ENCODE results near the gene NIPSNAP2. TPM values are rescaled to one million over a fixed set of nuclear protein-coding genes. Genes with fewer than 3 reads are reported as not detected.

Gene NIPSNAP2
- total and polyA plus RNA-seq, 2 of the 13 experiments (the other 11 are each of a cell fraction or from before 2014, with no cell fraction given): 40.3 to 61.5 TPM

DNA sequence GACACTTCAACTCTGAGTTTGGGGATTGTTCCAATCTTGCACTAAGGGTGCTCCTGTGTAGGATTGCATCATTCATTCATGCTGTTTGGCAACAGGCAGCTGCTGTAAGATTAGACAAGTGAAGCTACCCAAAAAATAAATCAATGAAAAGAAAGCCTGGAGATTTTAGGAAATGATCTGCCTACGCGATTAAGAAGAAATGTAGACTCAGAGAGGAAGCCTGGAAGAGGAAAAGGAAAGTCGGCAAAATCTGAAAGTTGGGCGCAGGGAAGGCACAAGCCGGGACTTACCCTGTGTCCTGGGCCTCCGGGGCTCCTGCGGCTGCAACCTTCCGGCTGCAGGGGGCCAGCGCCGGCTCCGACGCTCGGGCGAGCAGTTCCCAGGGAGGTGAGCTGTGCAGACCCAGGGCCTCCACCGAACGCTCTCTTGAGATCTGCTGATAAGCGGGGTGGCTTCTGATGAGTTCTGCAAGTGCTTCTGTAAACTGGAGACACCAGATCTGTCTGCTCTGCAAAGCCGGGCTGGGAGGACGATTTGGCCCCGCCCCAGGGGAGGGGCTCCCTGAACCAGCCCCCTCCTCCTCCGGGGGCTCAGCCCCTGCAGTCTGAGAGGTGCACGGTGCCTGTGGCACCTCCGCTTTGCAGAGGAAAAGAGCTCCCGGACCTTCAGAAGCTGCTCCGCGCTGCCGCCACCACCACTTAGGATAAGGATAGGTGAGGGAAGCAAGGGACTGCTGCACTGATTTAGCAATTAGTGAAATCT is 69.5 kb downstream of the NIPSNAP2 start (continued):
- TF ChIP-seq, protein P1, sequence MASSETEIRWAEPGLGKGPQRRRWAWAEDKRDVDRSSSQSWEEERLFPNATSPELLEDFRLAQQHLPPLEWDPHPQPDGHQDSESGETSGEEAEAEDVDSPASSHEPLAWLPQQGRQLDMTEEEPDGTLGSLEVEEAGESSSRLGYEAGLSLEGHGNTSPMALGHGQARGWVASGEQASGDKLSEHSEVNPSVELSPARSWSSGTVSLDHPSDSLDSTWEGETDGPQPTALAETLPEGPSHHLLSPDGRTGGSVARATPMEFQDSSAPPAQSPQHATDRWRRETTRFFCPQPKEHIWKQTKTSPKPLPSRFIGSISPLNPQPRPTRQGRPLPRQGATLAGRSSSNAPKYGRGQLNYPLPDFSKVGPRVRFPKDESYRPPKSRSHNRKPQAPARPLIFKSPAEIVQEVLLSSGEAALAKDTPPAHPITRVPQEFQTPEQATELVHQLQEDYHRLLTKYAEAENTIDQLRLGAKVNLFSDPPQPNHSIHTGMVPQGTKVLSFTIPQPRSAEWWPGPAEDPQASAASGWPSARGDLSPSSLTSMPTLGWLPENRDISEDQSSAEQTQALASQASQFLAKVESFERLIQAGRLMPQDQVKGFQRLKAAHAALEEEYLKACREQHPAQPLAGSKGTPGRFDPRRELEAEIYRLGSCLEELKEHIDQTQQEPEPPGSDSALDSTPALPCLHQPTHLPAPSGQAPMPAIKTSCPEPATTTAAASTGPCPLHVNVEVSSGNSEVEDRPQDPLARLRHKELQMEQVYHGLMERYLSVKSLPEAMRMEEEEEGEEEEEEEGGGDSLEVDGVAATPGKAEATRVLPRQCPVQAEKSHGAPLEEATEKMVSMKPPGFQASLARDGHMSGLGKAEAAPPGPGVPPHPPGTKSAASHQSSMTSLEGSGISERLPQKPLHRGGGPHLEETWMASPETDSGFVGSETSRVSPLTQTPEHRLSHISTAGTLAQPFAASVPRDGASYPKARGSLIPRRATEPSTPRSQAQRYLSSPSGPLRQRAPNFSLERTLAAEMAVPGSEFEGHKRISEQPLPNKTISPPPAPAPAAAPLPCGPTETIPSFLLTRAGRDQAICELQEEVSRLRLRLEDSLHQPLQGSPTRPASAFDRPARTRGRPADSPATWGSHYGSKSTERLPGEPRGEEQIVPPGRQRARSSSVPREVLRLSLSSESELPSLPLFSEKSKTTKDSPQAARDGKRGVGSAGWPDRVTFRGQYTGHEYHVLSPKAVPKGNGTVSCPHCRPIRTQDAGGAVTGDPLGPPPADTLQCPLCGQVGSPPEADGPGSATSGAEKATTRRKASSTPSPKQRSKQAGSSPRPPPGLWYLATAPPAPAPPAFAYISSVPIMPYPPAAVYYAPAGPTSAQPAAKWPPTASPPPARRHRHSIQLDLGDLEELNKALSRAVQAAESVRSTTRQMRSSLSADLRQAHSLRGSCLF (CRISPR knock-in tag; IDR thresholded peaks at IDR 0.05; ENCODE audit: borderline replicate concordance): no peak
- TF ChIP-seq NR2F6 (IDR thresholded peaks at IDR 0.05): 0 out of 2 replicates have a peak, but pooled peaks have one; percentile 6
- TF ChIP-seq NR2F6 (CRISPR knock-in tag; IDR thresholded peaks at IDR 0.05): peak; percentile 15; the same call in 1 of the 2 replicates
- TF ChIP-seq, protein P2, sequence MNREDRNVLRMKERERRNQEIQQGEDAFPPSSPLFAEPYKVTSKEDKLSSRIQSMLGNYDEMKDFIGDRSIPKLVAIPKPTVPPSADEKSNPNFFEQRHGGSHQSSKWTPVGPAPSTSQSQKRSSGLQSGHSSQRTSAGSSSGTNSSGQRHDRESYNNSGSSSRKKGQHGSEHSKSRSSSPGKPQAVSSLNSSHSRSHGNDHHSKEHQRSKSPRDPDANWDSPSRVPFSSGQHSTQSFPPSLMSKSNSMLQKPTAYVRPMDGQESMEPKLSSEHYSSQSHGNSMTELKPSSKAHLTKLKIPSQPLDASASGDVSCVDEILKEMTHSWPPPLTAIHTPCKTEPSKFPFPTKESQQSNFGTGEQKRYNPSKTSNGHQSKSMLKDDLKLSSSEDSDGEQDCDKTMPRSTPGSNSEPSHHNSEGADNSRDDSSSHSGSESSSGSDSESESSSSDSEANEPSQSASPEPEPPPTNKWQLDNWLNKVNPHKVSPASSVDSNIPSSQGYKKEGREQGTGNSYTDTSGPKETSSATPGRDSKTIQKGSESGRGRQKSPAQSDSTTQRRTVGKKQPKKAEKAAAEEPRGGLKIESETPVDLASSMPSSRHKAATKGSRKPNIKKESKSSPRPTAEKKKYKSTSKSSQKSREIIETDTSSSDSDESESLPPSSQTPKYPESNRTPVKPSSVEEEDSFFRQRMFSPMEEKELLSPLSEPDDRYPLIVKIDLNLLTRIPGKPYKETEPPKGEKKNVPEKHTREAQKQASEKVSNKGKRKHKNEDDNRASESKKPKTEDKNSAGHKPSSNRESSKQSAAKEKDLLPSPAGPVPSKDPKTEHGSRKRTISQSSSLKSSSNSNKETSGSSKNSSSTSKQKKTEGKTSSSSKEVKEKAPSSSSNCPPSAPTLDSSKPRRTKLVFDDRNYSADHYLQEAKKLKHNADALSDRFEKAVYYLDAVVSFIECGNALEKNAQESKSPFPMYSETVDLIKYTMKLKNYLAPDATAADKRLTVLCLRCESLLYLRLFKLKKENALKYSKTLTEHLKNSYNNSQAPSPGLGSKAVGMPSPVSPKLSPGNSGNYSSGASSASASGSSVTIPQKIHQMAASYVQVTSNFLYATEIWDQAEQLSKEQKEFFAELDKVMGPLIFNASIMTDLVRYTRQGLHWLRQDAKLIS (CRISPR knock-in tag; IDR thresholded peaks at IDR 0.05): peak; percentile 69; the same call in 1 of the 2 replicates
- TF ChIP-seq GABPB1 (CRISPR knock-in tag; IDR thresholded peaks at IDR 0.05): peak; percentile 76
- TF ChIP-seq PAWR (CRISPR knock-in tag; IDR thresholded peaks at IDR 0.05; ENCODE audit: borderline replicate concordance): no peak
- TF ChIP-seq ZBTB2 (CRISPR knock-in tag; IDR thresholded peaks at IDR 0.05; ENCODE audit: low read depth): no peak
- no peak for TF ChIP-seq ZNF547 (CRISPR knock-in tag; IDR thresholded peaks at IDR 0.05)
- TF ChIP-seq TFDP2 (CRISPR knock-in tag; IDR thresholded peaks at IDR 0.05): no peak
- no peak for TF ChIP-seq GPBP1L1 (CRISPR knock-in tag; IDR thresholded peaks at IDR 0.05)
